ENCODE data around the gene TMEM101. TPM values are rescaled to one million over a fixed set of nuclear protein-coding genes. Genes with fewer than 3 reads are reported as not detected.
"Not testable (repeated sequence)": the region's sequence is repeated elsewhere in the genome, so short reads cannot be mapped to it uniquely, and the experiment has no call there.

TMEM101 gene
- total RNA-seq, 3 donors from 2014 or later: 28.6 to 80.8 (median 41.0) TPM

GRCh38 chr17:43978078-43978477 is 36.7 kb downstream of the TMEM101 start:
- no peak for DNase-seq (ENCODE audit: low spot score in 2 of 2)
- H3K9me3 ChIP-seq: no peaks in the 10 kb centered on the region
- no peaks in the 10 kb centered on the region for H3K36me3 ChIP-seq

GRCh38 chr17:43976963-43977837 is 37.6 kb downstream of the TMEM101 start:
- peaks cover 0 to under 1% of the 10 kb centered on the region in 2 donors for H3K27me3 ChIP-seq
- intact Hi-C loops (cut with DNase I; ENCODE audit: low total_unique reads): no loop called here

More at GRCh38 chr17:43978078-43978477, 36.7 kb downstream of the TMEM101 start:
- peaks cover 0 to 10% of the 10 kb centered on the region in 2 donors for H3K27me3 ChIP-seq
- intact Hi-C loops (cut with DNase I; ENCODE audit: low total_unique reads): no loop called here
- no peak for TF ChIP-seq POLR2AphosphoS5 (IDR thresholded peaks at IDR 0.05)
- no peak for TF ChIP-seq POLR2A (IDR thresholded peaks at IDR 0.05)
- no peak for TF ChIP-seq CTCF (IDR thresholded peaks at IDR 0.05)
- no peaks in the 10 kb centered on the region for H3K4me1 ChIP-seq
- H3K27ac ChIP-seq: no peak overlapping the region
- H3K4me3 ChIP-seq: no peak overlapping the region

GRCh38 chr17:43975898-43976297 is 38.9 kb downstream of the TMEM101 start:
- Histone ChIP-seq H3K4me1 (no peaks in the 10 kb centered on the region), H3K4me3 (no peak overlapping the region), H3K9me3 (no peaks in the 10 kb centered on the region), H3K27ac (no peak overlapping the region), H3K36me3 (no peaks in the 10 kb centered on the region), H3K27me3 (no peaks in the 10 kb centered on the region)
- no peak for DNase-seq (ENCODE audit: low spot score in 2 of 2)
- intact Hi-C loops (cut with DNase I; ENCODE audit: low total_unique reads): no loop called here
- TF ChIP-seq CTCF (IDR thresholded peaks at IDR 0.05) (no peak), POLR2A (IDR thresholded peaks at IDR 0.05) (no peak), POLR2AphosphoS5 (IDR thresholded peaks at IDR 0.05) (no peak)

More at GRCh38 chr17:43976963-43977837, 37.6 kb downstream of the TMEM101 start:
- H3K4me3 ChIP-seq: no peak overlapping the region
- TF ChIP-seq CTCF (IDR thresholded peaks at IDR 0.05) (no peak), POLR2AphosphoS5 (IDR thresholded peaks at IDR 0.05) (no peak), POLR2A (IDR thresholded peaks at IDR 0.05) (no peak)
- H3K9me3 ChIP-seq: no peaks in the 10 kb centered on the region
- H3K36me3 ChIP-seq: no peaks in the 10 kb centered on the region
- H3K4me1 ChIP-seq: no peaks in the 10 kb centered on the region
- no peak overlapping the region for H3K27ac ChIP-seq
- no peak for DNase-seq (ENCODE audit: low spot score in 2 of 2)

- H3K9me3 ChIP-seq: no peaks in the 10 kb centered on the region
- TF ChIP-seq CTCF (IDR thresholded peaks at IDR 0.05): no peak
- TF ChIP-seq POLR2AphosphoS5 (IDR thresholded peaks at IDR 0.05): no peak
- TF ChIP-seq POLR2A (IDR thresholded peaks at IDR 0.05): no peak
- intact Hi-C loops (cut with DNase I; ENCODE audit: low total_unique reads): no loop called here
- no peak overlapping the region for H3K4me3 ChIP-seq
- no peaks in the 10 kb centered on the region for H3K27me3 ChIP-seq
- no peak for DNase-seq (ENCODE audit: low spot score in 2 of 2)
- H3K36me3 ChIP-seq: no peaks in the 10 kb centered on the region
- no peak overlapping the region for H3K27ac ChIP-seq
- H3K4me1 ChIP-seq: no peaks in the 10 kb centered on the region
Observed at GRCh38 chr17:43974382-43975266, 40.1 kb downstream of the TMEM101 start.

GRCh38 chr17:43972444-43973212 is 42.1 kb downstream of the TMEM101 start:
- H3K27ac ChIP-seq; DNase-seq (ENCODE audit: low spot score in 2 of 2); H3K9me3 ChIP-seq; H3K36me3 ChIP-seq; H3K27me3 ChIP-seq; H3K4me3 ChIP-seq; intact Hi-C loops (cut with DNase I; ENCODE audit: low total_unique reads); H3K4me1 ChIP-seq: not testable (repeated sequence)

- intact Hi-C loops (cut with DNase I; ENCODE audit: low total_unique reads); H3K27me3 ChIP-seq; H3K4me3 ChIP-seq; H3K9me3 ChIP-seq; H3K4me1 ChIP-seq; H3K27ac ChIP-seq; DNase-seq (ENCODE audit: low spot score in 2 of 2); H3K36me3 ChIP-seq: not testable (repeated sequence)
Observed at GRCh38 chr17:43971436-43971835, 43.3 kb downstream of the TMEM101 start.

All from breast epithelium (tissue), 4 donors.